CD4-positive, CD25-positive, alpha-beta regulatory T cell (primary cell): ENCODE measurements around the gene GRAMD4. TPM values are rescaled to one million over a fixed set of nuclear protein-coding genes. Genes with fewer than 3 reads are reported as not detected.

Source experiments
- ATAC-seq, 2 donors: fragments of 150-1000 bp; cut with Tn5 transposase; one replicate each; pipeline ENCODE4 v1.10.0; 2021; ENCODE audit warnings: low read depth in 2 of 2, moderate number of reproducible peaks in 2 of 2, moderate library complexity in 1 of 2
- DNase-seq, 3 donors: peaks; one replicate each; pipeline versions ENCODE4 v3.0.0 to v3.0.0-alpha.2; 2012 to 2022; ENCODE audit warnings: mixed read lengths in 1 of 3
- H3K27ac ChIP-seq: one replicate; pipeline ENCODE4 v1.7.0; 2013; ENCODE audit warnings: mild to moderate bottlenecking, low read length; ENCODE audit not compliant: insufficient read depth, poor library complexity, severe bottlenecking
- H3K27me3 ChIP-seq: one replicate; pipeline ENCODE4 v1.7.0; 2013; ENCODE audit warnings: low read length; ENCODE audit not compliant: control insufficient read depth, insufficient read depth
- H3K36me3 ChIP-seq: one replicate; pipeline ENCODE4 v1.7.0; 2013; ENCODE audit warnings: mild to moderate bottlenecking, low read length, moderate library complexity; ENCODE audit not compliant: control insufficient read depth, insufficient read depth
- H3K4me1 ChIP-seq: 2 replicates; pipeline ENCODE4 v1.7.0; 2013; ENCODE audit warnings: mild to moderate bottlenecking, low read length; ENCODE audit not compliant: insufficient read depth, control insufficient read depth, poor library complexity, severe bottlenecking
- H3K4me3 ChIP-seq: one replicate; pipeline ENCODE4 v1.7.0; 2013; ENCODE audit warnings: low read depth, mild to moderate bottlenecking, low read length, moderate library complexity
- H3K9me3 ChIP-seq, 2 experiments: 1 replicate in 1 of 2; 2 replicates in 1 of 2; pipeline ENCODE4 v1.7.0; 2013; ENCODE audit warnings: low read length in 2 of 2, mild to moderate bottlenecking in 1 of 2, moderate library complexity in 1 of 2; ENCODE audit not compliant: control insufficient read depth in 2 of 2
- H3K27ac Mint-ChIP-seq, 3 donors: one replicate each; pipeline ENCODE4 v1.8.0; 2020 to 2022; ENCODE audit warnings: mild to moderate bottlenecking in 3 of 3, mixed read lengths in 3 of 3, moderate library complexity in 2 of 3
- H3K27me3 Mint-ChIP-seq: one replicate; pipeline ENCODE4 v1.8.0; 2022; ENCODE audit warnings: mild to moderate bottlenecking, mixed read lengths
- H3K36me3 Mint-ChIP-seq: one replicate; pipeline ENCODE4 v1.8.0; 2020; ENCODE audit warnings: mixed read lengths
- H3K4me1 Mint-ChIP-seq, 4 donors: one replicate each; pipeline ENCODE4 v1.8.0; 2020 to 2022; ENCODE audit warnings: mixed read lengths in 4 of 4, mild to moderate bottlenecking in 1 of 4
- H3K4me3 Mint-ChIP-seq, 4 donors: one replicate each; pipeline ENCODE4 v1.8.0; 2020 to 2022; ENCODE audit warnings: mild to moderate bottlenecking in 4 of 4, mixed read lengths in 4 of 4, moderate library complexity in 3 of 4
- H3K9me3 Mint-ChIP-seq, 7 donors: one replicate each; pipeline ENCODE4 v1.8.0; 2020 to 2022; ENCODE audit warnings: mixed read lengths in 7 of 7, mild to moderate bottlenecking in 3 of 7, moderate library complexity in 2 of 7
- polyA plus RNA-seq, 4 donors: library from polyadenylated mRNA; unstranded; fragments of 300-500 nt; fragmentation: Illumina TruSeq; gene quantifications; one replicate each; pipeline ENCODE4 v1.2.3, GENCODE V29; 2021
- total RNA-seq: library from RNA; stranded (reverse); gene quantifications from one replicate; pipeline ENCODE4 v1.2.3, GENCODE V29; 2022

GRAMD4 gene
- total and polyA plus RNA-seq, 5 donors from 2014 or later: 7.0 to 43.6 (median 7.5) TPM

DNA sequence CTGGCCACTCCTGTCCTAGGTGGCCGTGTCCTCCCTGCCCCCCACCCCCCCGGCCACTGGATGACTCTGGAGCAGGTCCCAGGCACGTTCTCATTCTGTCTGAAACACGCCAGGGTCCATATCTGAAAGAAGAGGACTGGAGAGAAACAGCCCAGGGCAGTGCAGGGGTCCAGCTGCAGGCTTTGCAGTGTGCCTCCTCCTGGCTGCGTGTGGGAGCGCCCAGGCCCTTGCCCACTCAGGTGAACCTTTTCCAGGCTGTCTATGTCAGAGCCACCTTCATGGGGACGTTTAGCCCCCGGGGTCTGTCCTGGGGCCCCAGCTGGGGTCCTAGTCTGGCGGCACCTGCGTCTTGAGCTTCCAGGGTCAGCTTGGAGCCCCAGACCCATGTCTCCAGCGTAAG lies 15.6 kb downstream of the GRAMD4 start:
- H3K9me3 ChIP-seq: no peaks in the 10 kb centered on the region
- Mint-ChIP-seq H3K36me3 (no peaks in the 10 kb centered on the region), H3K4me1 (no peaks in the 10 kb centered on the region), H3K27ac (no peak overlapping the region), H3K4me3 (no peak overlapping the region), H3K9me3 (peaks cover 0 to 2% (median 0%) of the 10 kb centered on the region in 7 donors), H3K27me3 (no peaks in the 10 kb centered on the region)
- H3K4me1 ChIP-seq: no peaks in the 10 kb centered on the region
- ATAC-seq (no peak), DNase-seq (no peak)
- no peak overlapping the region for H3K27ac ChIP-seq
- no peaks in the 10 kb centered on the region for H3K27me3 ChIP-seq
- no peaks in the 10 kb centered on the region for H3K36me3 ChIP-seq
- no peak overlapping the region for H3K4me3 ChIP-seq

DNA sequence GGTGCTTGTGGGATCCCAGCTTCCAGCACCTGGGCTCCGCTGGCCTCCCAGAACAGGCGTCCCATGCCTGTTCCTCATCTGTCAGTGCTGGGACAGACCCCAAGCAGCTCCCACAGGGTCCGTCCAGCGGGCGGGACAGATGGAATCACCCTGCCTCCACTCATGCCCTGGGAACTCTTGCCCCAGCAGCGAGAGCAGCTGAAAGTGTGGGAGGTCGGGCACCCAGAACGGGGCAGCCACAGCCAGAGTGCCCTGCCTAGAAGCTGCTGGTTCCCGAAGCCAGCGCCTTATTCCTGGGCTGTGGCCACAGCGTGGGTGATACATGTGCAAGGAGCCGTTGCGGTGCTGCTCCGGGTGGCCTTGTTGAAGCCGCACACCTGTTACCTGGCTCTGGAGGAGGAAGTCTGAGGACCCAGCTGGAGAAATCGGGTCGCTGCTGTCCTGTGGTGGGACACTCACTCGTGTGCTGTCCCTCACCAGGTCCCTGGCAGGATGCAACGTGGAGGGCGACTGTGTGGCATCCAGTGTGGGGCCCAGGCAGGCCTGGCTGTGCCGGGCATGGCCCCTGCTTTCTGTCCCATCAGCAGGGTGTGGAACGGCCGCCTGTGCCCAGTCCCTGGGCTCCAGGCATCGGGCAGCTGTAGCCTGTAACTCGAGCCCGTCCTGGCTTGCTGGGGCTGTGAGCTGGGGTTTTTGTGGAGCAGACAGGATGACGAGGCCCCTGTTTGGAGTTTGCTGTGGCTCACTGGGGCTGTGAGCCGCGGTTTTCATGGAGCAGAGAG lies 16.2 kb downstream of the GRAMD4 start:
- Histone ChIP-seq H3K27me3 (no peaks in the 10 kb centered on the region), H3K9me3 (no peaks in the 10 kb centered on the region), H3K27ac (no peak overlapping the region), H3K36me3 (no peaks in the 10 kb centered on the region), H3K4me3 (no peak overlapping the region), H3K4me1 (no peaks in the 10 kb centered on the region)
- peaks cover 0 to 4% (median under 1%) of the 10 kb centered on the region in 4 donors for H3K4me1 Mint-ChIP-seq
- no peak for DNase-seq
- H3K27me3 Mint-ChIP-seq: no peaks in the 10 kb centered on the region
- no peak overlapping the region for H3K4me3 Mint-ChIP-seq
- H3K36me3 Mint-ChIP-seq: peaks cover under 1% of the 10 kb centered on the region
- H3K27ac Mint-ChIP-seq: no peak overlapping the region
- peaks cover 0 to 2% (median 0%) of the 10 kb centered on the region in 7 donors for H3K9me3 Mint-ChIP-seq
- ATAC-seq: no peak

DNA sequence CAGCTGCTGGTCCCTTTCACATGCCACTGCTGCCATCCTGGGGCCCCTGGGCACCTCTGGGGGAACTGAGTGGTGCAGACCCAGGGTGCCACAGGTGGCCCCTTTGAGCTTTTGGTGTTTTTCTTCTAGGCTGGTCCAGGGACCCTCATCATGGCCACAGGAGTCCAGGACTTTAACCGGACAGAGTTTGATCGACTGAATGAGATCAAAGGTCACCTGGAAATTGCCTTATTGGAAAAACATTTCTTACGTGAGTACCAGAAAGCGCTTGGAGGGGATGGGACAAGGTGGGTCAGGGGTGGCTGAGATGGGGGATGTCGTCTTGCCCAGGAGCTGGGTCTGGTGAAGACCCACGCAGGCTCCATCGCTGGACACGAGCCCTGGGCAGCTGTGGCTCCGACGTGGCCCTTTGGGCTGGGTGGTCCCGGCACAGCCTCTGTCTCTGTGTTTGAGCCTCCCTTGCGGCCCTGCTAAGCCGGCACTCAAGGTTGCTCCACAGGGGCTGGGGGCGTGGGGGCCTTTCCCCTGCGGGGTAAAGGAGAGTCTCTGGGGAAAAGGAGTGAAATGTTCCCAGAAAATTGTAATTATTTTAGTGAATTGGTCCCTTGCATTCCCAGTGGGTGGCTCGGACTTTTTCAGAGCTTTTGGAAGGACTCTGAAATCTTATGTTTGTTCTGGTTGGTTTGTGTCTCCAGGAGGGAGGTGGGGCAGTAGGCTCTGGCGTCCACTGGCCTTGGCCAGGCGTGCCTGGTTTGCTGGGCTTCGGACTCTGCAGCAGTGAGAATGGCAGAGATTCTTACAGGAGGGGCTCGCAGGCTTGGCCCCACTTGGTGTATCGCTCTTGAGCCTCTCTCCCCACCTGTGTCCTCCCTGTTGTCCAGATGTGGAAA lies 17.8 kb downstream of the GRAMD4 start:
- Histone ChIP-seq H3K4me1 (no peaks in the 10 kb centered on the region), H3K9me3 (no peaks in the 10 kb centered on the region), H3K4me3 (no peak overlapping the region), H3K27me3 (no peaks in the 10 kb centered on the region), H3K27ac (no peak overlapping the region), H3K36me3 (no peaks in the 10 kb centered on the region)
- H3K4me3 Mint-ChIP-seq: no peak overlapping the region
- no peak for ATAC-seq
- peaks cover 9% of the 10 kb centered on the region for H3K36me3 Mint-ChIP-seq
- peak overlapping the region in 1 of 3 donors; percentile 76 for H3K27ac Mint-ChIP-seq
- no peaks in the 10 kb centered on the region for H3K27me3 Mint-ChIP-seq
- peaks cover 0 to 2% (median 0%) of the 10 kb centered on the region in 7 donors for H3K9me3 Mint-ChIP-seq
- peaks cover 0 to 8% (median 3%) of the 10 kb centered on the region in 4 donors for H3K4me1 Mint-ChIP-seq
- DNase-seq: no peak

DNA sequence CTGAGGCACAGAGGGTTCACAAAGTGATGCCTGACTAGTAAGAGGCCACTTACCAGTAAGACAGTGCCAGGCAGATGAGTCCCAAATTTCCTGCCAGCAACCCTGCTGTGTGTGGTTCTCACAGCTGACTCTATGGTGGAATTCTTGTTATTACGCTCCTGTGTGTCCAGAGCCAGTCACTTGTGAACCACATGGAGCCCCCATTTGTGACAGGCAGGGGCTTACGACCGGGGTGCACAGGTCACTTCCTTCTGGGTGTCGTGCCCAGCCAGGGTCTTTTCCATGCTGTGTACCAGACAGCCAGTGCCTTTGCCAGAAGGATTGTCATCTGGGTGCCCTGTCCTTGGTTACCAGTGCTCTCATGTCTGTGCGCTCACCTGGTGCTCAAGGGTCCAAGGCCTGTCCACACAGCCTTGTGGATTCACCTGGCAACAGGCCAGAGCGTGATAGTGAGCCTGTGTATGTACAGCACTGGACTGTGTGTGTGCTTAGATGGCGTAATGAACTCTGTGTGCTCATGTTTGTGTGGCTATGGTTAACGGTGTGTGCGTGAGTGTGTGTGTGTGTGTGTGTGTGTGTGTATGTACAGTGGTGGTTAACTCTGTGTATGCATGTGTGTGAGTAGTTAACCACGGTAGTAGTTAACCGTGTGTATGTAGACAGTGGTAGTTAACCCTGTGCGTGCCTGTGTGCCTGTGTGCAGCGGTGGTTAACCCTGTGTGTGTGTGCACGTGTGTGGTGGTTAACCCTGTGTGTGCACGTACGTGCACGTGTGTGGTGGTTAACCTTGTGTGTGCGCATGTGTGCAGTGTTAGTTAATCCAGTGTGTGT lies 18.6 kb downstream of the GRAMD4 start:
- Mint-ChIP-seq H3K4me1 (peaks cover 0 to 12% (median 3%) of the 10 kb centered on the region in 4 donors), H3K27ac (peak overlapping the region in 2 of 3 donors; percentile 64 to 76), H3K9me3 (peaks cover 0 to 4% (median 0%) of the 10 kb centered on the region in 7 donors), H3K36me3 (peaks cover 18% of the 10 kb centered on the region), H3K27me3 (no peaks in the 10 kb centered on the region), H3K4me3 (no peak overlapping the region)
- H3K27me3 ChIP-seq: no peaks in the 10 kb centered on the region
- H3K4me1 ChIP-seq: no peaks in the 10 kb centered on the region
- no peak for ATAC-seq
- no peak overlapping the region for H3K27ac ChIP-seq
- H3K36me3 ChIP-seq: no peaks in the 10 kb centered on the region
- H3K9me3 ChIP-seq: no peaks in the 10 kb centered on the region
- H3K4me3 ChIP-seq: no peak overlapping the region
- no peak for DNase-seq

DNA sequence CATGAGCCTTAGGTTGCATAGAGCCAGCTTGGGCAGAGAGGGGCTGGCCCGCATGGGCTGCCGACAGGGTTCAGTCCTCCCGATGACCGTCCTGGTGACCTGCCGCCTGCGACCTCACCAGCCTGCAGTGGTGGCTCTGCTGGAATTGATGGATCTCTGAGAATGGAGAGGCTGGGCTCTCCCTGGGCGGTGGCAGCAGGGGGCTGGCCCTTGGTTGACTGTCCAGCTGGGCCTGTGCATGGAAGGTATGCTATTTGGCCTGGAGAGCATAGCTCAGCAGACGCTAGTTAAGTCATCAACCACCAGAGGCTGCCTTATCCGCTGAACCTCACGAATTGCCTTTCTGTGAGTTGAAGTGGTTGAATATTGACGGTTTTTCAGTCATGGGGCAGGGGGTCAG lies 19.7 kb downstream of the GRAMD4 start:
- no peak overlapping the region for H3K4me3 Mint-ChIP-seq
- peaks cover 24% of the 10 kb centered on the region for H3K36me3 Mint-ChIP-seq
- H3K4me3 ChIP-seq: no peak overlapping the region
- DNase-seq: no peak
- peaks cover 0 to 2% (median 0%) of the 10 kb centered on the region in 7 donors for H3K9me3 Mint-ChIP-seq
- no peak overlapping the region for H3K27ac ChIP-seq
- H3K36me3 ChIP-seq: no peaks in the 10 kb centered on the region
- H3K4me1 Mint-ChIP-seq: peaks cover 0 to 17% (median 6%) of the 10 kb centered on the region in 4 donors
- no peaks in the 10 kb centered on the region for H3K27me3 Mint-ChIP-seq
- no peak for ATAC-seq
- H3K27me3 ChIP-seq: no peaks in the 10 kb centered on the region
- no peaks in the 10 kb centered on the region for H3K4me1 ChIP-seq
- H3K9me3 ChIP-seq: no peaks in the 10 kb centered on the region
- H3K27ac Mint-ChIP-seq: no peak overlapping the region

DNA sequence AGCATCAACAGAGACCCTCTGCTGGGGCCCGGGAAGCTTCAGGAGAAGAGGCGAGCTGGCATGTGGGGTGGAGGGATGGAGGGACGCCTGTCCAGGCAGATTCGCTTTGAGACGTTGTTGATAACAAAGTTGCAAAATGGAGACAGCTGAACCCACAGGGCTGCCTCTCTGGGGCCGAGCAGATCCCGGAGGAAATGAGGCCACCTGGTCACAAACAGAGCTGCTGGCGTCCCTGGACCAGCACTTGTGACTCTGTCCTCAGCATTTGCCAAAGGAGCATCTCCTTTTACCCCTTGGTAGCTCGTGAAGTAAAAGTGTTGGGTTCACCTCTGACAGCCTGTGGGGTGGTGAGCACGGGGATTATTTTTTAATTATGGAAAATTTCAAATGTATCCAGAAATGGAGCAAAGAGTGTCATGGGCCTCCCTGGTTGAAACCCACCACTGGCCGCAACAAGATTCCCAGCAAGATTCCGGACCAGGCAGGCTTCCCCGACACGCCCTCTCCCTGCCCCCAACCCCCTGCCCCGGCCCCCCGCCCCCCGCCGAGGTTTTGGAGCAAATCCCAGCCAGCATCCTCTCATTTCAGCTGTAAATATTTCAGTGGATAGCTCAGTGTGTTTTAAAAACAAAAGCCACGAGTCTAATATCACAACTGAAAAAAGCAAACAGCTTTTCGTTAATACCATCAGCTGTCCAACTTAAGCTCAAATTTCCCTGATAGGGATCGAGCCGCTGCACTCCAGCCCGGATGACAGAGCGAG lies 20.3 kb downstream of the GRAMD4 start:
- Mint-ChIP-seq H3K27me3 (no peaks in the 10 kb centered on the region), H3K36me3 (peaks cover 24% of the 10 kb centered on the region), H3K9me3 (peaks cover 0 to 2% (median 0%) of the 10 kb centered on the region in 7 donors), H3K4me1 (peaks cover 0 to 17% (median 6%) of the 10 kb centered on the region in 4 donors), H3K4me3 (no peak overlapping the region), H3K27ac (no peak overlapping the region)
- Histone ChIP-seq H3K27ac (no peak overlapping the region), H3K4me3 (no peak overlapping the region), H3K27me3 (no peaks in the 10 kb centered on the region), H3K4me1 (no peaks in the 10 kb centered on the region), H3K9me3 (no peaks in the 10 kb centered on the region), H3K36me3 (no peaks in the 10 kb centered on the region)
- DNase-seq (no peak), ATAC-seq (no peak)

DNA sequence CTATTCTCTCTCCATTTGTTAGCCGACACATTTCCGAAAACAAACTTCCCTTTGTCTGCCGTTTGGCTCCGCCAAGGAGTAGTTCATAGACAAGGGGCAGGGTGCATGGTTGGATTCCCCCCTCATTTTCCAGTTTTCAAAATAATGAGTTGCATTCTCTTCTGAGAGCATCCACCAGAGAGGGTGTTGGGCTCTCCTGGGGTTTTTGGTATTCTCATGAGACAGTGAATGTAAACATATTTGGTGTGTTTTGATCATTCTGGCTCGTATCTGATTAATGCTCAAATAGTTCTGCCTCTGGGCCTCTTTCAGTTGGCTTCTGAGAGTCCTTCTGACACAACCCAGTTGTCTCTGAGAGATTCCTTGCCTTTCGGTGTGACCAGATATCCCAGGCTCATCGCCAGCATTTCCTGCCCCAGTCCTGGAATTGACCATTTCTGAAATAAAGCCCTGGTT lies 21.7 kb downstream of the GRAMD4 start:
- H3K36me3 Mint-ChIP-seq: peaks cover 27% of the 10 kb centered on the region
- H3K4me1 ChIP-seq: no peaks in the 10 kb centered on the region
- H3K9me3 ChIP-seq: no peaks in the 10 kb centered on the region
- no peaks in the 10 kb centered on the region for H3K36me3 ChIP-seq
- no peaks in the 10 kb centered on the region for H3K27me3 Mint-ChIP-seq
- H3K4me3 Mint-ChIP-seq: no peak overlapping the region
- peaks cover 0 to 17% (median 8%) of the 10 kb centered on the region in 4 donors for H3K4me1 Mint-ChIP-seq
- H3K27me3 ChIP-seq: no peaks in the 10 kb centered on the region
- DNase-seq (no peak), ATAC-seq (no peak)
- no peak overlapping the region for H3K4me3 ChIP-seq
- peaks cover 0 to 2% (median 0%) of the 10 kb centered on the region in 7 donors for H3K9me3 Mint-ChIP-seq
- no peak overlapping the region for H3K27ac ChIP-seq
- H3K27ac Mint-ChIP-seq: no peak overlapping the region
